ENCODE measurements around the gene SLCO4A1.

SLCO4A1 gene

GRCh38 chr20:62688083-62688482, 45.8 kb downstream of the SLCO4A1 start:
- DNase-seq (ENCODE audit: low spot score), result no peak

GRCh38 chr20:62688855-62689460, 46.7 kb downstream of the SLCO4A1 start:
- DNase-seq (ENCODE audit: low spot score), result peak; percentile 42

DNA sequence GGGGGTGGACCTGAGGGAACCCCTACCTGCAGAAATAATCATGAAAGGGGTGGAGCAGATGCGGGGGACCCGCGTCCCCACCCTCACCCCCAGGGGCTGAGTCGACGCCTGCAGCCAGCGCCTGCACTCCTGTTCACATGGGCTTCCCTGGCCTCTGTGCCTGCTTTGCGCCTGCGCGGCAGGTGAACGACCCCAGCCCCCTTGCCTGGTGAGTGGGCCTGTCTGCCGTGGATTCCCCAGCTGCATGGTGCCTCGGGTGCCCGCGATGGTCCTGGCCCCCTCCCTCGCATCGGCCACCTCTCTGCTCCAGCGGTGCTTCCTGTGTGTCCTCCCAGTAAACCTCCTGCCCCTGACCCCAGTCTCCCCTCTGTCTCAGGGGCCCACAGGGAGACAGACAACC, 47.6 kb downstream of the SLCO4A1 start:
- no peak for DNase-seq (ENCODE audit: low spot score)

DNA sequence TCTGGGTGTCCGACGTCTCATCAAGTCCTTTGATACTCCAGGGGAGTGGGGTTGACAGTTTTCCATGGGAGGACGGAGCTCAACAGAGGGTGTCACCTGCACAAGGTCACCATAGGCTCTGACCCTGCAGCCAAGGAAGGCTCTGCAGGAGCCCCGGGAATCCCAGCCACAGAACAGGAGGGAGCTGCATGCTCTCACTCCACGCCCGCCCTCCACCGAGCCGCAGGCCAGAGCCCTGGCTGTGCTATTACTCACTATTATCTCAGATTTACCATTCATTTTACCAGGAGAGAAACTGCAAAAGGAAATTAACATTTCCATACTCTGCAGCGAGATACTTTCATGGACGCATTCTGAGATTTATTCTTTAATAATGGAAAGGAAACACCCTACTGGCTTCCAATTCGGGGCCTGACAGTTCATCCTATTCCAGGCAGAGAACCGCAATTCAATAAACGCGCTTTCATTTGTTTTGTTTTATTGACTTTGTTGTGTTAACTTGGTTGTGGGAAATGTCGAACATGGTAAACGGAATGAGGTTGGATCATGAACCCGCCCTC, 48.0 kb downstream of the SLCO4A1 start:
- no peak for DNase-seq (ENCODE audit: low spot score)

DNA sequence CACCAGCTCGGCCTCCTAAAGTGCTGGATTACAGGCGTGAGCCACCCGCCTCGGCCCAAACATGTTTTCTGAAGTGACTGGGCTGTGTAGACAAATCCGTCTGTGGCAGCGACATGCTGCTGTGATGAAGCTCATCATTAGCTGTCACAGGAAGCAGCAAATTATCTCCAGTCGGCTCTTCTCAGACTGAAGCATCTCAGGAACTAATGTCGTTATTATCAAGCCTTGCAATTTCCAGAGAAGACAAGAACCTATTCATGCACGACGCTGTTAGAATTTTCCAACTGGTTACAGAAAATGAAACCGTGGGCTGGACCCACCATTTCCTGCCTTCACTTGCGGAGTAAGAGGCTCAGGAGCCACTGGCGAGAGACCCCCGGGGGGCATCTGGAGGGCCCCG, 49.2 kb downstream of the SLCO4A1 start:
- DNase-seq (ENCODE audit: low spot score), result no peak

GRCh38 chr20:62692176-62692575, 49.9 kb downstream of the SLCO4A1 start:
- DNase-seq (ENCODE audit: low spot score), result no peak

GRCh38 chr20:62692801-62693523, 50.7 kb downstream of the SLCO4A1 start:
- DNase-seq (ENCODE audit: low spot score), result no peak

GRCh38 chr20:62693524-62693922, 51.2 kb downstream of the SLCO4A1 start:
- DNase-seq (ENCODE audit: low spot score), result no peak

GRCh38 chr20:62694106-62694505, 51.8 kb downstream of the SLCO4A1 start:
- no peak for DNase-seq (ENCODE audit: low spot score)

GRCh38 chr20:62694868-62695267, 52.6 kb downstream of the SLCO4A1 start:
- DNase-seq (ENCODE audit: low spot score), result peak; percentile 44

- no peak for DNase-seq (ENCODE audit: low spot score)
Observed at GRCh38 chr20:62695448-62696414, 53.4 kb downstream of the SLCO4A1 start.

DNA sequence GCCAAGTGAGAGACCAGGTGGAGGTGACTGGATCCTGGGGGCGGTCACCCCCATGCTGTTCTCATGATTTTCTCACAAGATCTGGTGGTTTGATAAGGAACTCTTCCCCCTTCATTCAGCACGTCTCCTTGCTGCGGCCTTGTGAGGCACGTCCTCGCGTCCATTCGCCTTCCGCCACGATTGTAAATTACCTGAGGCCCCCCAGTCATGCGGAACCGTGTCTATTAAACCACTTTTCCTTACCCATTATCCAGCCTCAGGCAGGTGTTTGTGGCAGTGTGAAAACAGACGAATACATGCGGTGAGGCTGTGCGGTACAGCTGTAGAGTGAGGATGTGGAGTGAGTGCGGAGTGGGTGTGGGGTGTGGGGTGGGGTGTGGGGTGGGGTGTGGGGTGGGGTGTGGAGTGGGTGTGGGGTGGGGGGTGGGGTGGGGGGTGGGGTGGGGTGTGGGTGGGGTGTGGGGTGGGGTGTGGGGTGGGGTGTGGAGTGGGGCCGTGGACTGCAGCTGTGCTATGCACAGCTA, 54.2 kb downstream of the SLCO4A1 start:
- DNase-seq (ENCODE audit: low spot score), result no peak

- no peak for DNase-seq (ENCODE audit: low spot score)
Observed at GRCh38 chr20:62696989-62697388, 54.7 kb downstream of the SLCO4A1 start.

GRCh38 chr20:62697468-62697912, 55.2 kb downstream of the SLCO4A1 start:
- peak; percentile 85 for DNase-seq (ENCODE audit: low spot score)

- DNase-seq (ENCODE audit: low spot score), result no peak
Observed at GRCh38 chr20:62698231-62698630, 55.9 kb downstream of the SLCO4A1 start.

- DNase-seq (ENCODE audit: low spot score), result no peak
Observed at GRCh38 chr20:62699296-62699695, 57.0 kb downstream of the SLCO4A1 start.

- DNase-seq (ENCODE audit: low spot score), result no peak
Observed at GRCh38 chr20:62699741-62700140, 57.4 kb downstream of the SLCO4A1 start.

- no peak for DNase-seq (ENCODE audit: low spot score)
Observed at GRCh38 chr20:62700261-62700930, 58.1 kb downstream of the SLCO4A1 start.

GRCh38 chr20:62701161-62702012, 59.1 kb downstream of the SLCO4A1 start:
- no peak for DNase-seq (ENCODE audit: low spot score)

GRCh38 chr20:62702013-62702300, 59.7 kb downstream of the SLCO4A1 start:
- no peak for DNase-seq (ENCODE audit: low spot score)

Measured in SW480 (cell line).